Neural progenitor cell (in vitro differentiated cells): ENCODE data around the gene RWDD2A.

Experiments used
- CTCF ChIP-seq: fragments of 200-600 bp; sonication (generic); IDR thresholded peaks from 2 replicates; pipeline ENCODE4 v1.5.1; 2017; ENCODE audit warnings: antibody characterized with exemption, mild to moderate bottlenecking
- EZH2 ChIP-seq: fragments of 200-600 bp; sonication (generic); IDR thresholded peaks from 2 replicates; pipeline ENCODE4 v1.6.1; 2017; ENCODE audit warnings: antibody characterized with exemption, mild to moderate bottlenecking, moderate library complexity

GRCh38 chr6:83183082-83183828 lies 9.9 kb upstream of the RWDD2A start:
- TF ChIP-seq EZH2 (no peak), CTCF (no peak)
